Brain microvascular endothelial cell (primary cell): ENCODE data around the gene GPLD1.

ENCODE experiments used
- DNase-seq: peaks from one replicate; pipeline ENCODE4 v3.0.0-alpha.2; 2020
- H3K27ac ChIP-seq: fragments of 250-450 bp; sonication (Bioruptor Pico); 2 replicates; pipeline ENCODE4 v1.5.1; 2020; ENCODE audit warnings: mild to moderate bottlenecking, moderate library complexity
- H3K27me3 ChIP-seq: fragments of 250-450 bp; sonication (Bioruptor Pico); replicated peaks from 2 replicates; pipeline ENCODE4 v1.5.1; 2020; ENCODE audit warnings: mild to moderate bottlenecking
- H3K36me3 ChIP-seq: fragments of 250-450 bp; sonication (Bioruptor Pico); replicated peaks from 2 replicates; pipeline ENCODE4 v1.5.1; 2020; ENCODE audit warnings: mild to moderate bottlenecking
- H3K4me3 ChIP-seq: 2 replicates; pipeline ENCODE4 v1.5.1; 2011; ENCODE audit warnings: low read depth, mild to moderate bottlenecking, control low read depth, low read length, moderate library complexity
- CTCF ChIP-seq: IDR thresholded peaks from 2 replicates; pipeline ENCODE4 v1.5.1; 2011; ENCODE audit warnings: low read depth, mild to moderate bottlenecking, moderate library complexity, low read length, control low read depth, inconsistent platforms; ENCODE audit errors: missing control alignments
- in situ Hi-C: cut with HindIII; loops from 2 replicates; pipeline ENCODE4 v1.10.0; 2017; ENCODE audit warnings: low sequenced_read_pairs, low pct_ligation_motif_present

The GPLD1 gene

GRCh38 chr6:24430086-24430485 lies 59.3 kb downstream of the GPLD1 start:
- TF ChIP-seq CTCF: no peak
- in situ Hi-C loops: no loop called here
- no peak overlapping the region for H3K4me3 ChIP-seq

GRCh38 chr6:24429146-24429545 lies 60.2 kb downstream of the GPLD1 start:
- H3K36me3 ChIP-seq: peaks cover 12% of the 10 kb centered on the region
- no peak overlapping the region for H3K4me3 ChIP-seq
- no peaks in the 10 kb centered on the region for H3K27me3 ChIP-seq
- TF ChIP-seq CTCF: no peak
- in situ Hi-C loops: no loop called here
- no peak for DNase-seq
- H3K27ac ChIP-seq: no peak overlapping the region

More at GRCh38 chr6:24430086-24430485, 59.3 kb downstream of the GPLD1 start:
- Histone ChIP-seq H3K36me3 (peaks cover 4% of the 10 kb centered on the region), H3K27ac (no peak overlapping the region), H3K27me3 (no peaks in the 10 kb centered on the region)
- no peak for DNase-seq

- no peaks in the 10 kb centered on the region for H3K27me3 ChIP-seq
- no peak overlapping the region for H3K4me3 ChIP-seq
- H3K36me3 ChIP-seq: peaks cover 12% of the 10 kb centered on the region
- in situ Hi-C loops: no loop called here
- H3K27ac ChIP-seq: peak overlapping the region; percentile 58
- no peak for TF ChIP-seq CTCF
- peak; percentile 22 for DNase-seq
Measured at GRCh38 chr6:24428615-24429014, 60.8 kb downstream of the GPLD1 start.

- Histone ChIP-seq H3K27ac (no peak overlapping the region), H3K4me3 (no peak overlapping the region), H3K36me3 (peaks cover 21% of the 10 kb centered on the region), H3K27me3 (no peaks in the 10 kb centered on the region)
- TF ChIP-seq CTCF: no peak
- in situ Hi-C loops: no loop called here
- no peak for DNase-seq
Measured at GRCh38 chr6:24426729-24427446, 62.5 kb downstream of the GPLD1 start.

- in situ Hi-C loops: no loop called here
- H3K36me3 ChIP-seq: peaks cover 35% of the 10 kb centered on the region
Measured at GRCh38 chr6:24425091-24425490, 64.3 kb downstream of the GPLD1 start.

More at GRCh38 chr6:24425091-24425490, 64.3 kb downstream of the GPLD1 start:
- H3K4me3 ChIP-seq: no peak overlapping the region
- DNase-seq: no peak
- no peak overlapping the region for H3K27ac ChIP-seq
- H3K27me3 ChIP-seq: no peaks in the 10 kb centered on the region
- TF ChIP-seq CTCF: no peak
